GM23338 (cell line): ENCODE data around the gene P2RX4. TPM values are rescaled to one million over a fixed set of nuclear protein-coding genes. Genes with fewer than 3 reads are reported as not detected.

Source experiments
- ATAC-seq: fragments of 200-7000 bp; cut with Tn5 transposase; 3 replicates; pipeline ENCODE4 v1.9.1; 2020
- DNase-seq: peaks from one replicate; pipeline ENCODE4 v3.0.0-alpha.2; 2015; ENCODE audit warnings: low spot score
- H2AFZ ChIP-seq: fragments of 200-600 bp; sonication (generic); 2 replicates; pipeline ENCODE4 v1.8.0; 2016; ENCODE audit warnings: antibody characterized with exemption, mild to moderate bottlenecking, moderate library complexity
- H3F3A ChIP-seq: fragments of 200-600 bp; sonication (generic); replicated peaks from 2 replicates; pipeline ENCODE4 v1.8.0; 2017; ENCODE audit warnings: antibody characterized with exemption, mixed run types, low read depth
- H3K27ac ChIP-seq: fragments of 200-600 bp; sonication (generic); 2 replicates; pipeline ENCODE4 v1.6.1; 2016; ENCODE audit warnings: low read depth
- H3K27me3 ChIP-seq: fragments of 200-600 bp; sonication (generic); 2 replicates; pipeline ENCODE4 v1.8.0; 2016; ENCODE audit warnings: mild to moderate bottlenecking, mixed run types, moderate library complexity; ENCODE audit not compliant: insufficient read depth
- H3K36me3 ChIP-seq: fragments of 200-600 bp; sonication (generic); 2 replicates; pipeline ENCODE4 v1.8.0; 2016; ENCODE audit warnings: mild to moderate bottlenecking; ENCODE audit not compliant: insufficient read depth
- H3K4me1 ChIP-seq: fragments of 200-600 bp; sonication (generic); 2 replicates; pipeline ENCODE4 v1.8.0; 2016; ENCODE audit warnings: mild to moderate bottlenecking, moderate library complexity; ENCODE audit not compliant: insufficient read depth
- H3K4me2 ChIP-seq: fragments of 200-600 bp; sonication (generic); 2 replicates; pipeline ENCODE4 v1.7.1; 2017; ENCODE audit warnings: mixed run types
- H3K4me3 ChIP-seq: fragments of 200-600 bp; sonication (generic); 2 replicates; pipeline ENCODE4 v1.6.1; 2016; ENCODE audit warnings: mixed run types
- H3K79me2 ChIP-seq: fragments of 200-600 bp; sonication (generic); replicated peaks from 2 replicates; pipeline ENCODE4 v1.8.0; 2017; ENCODE audit warnings: mild to moderate bottlenecking; ENCODE audit not compliant: insufficient read depth
- H3K9me2 ChIP-seq: fragments of 200-600 bp; sonication (generic); 2 replicates; pipeline ENCODE4 v1.8.0; 2017; ENCODE audit not compliant: insufficient read depth
- H4K20me1 ChIP-seq: fragments of 200-600 bp; sonication (generic); replicated peaks from 2 replicates; pipeline ENCODE4 v1.8.0; 2017; ENCODE audit warnings: mild to moderate bottlenecking; ENCODE audit not compliant: insufficient read depth
- H3K27ac Mint-ChIP-seq: 2 replicates; pipeline ENCODE4 v1.8.0; 2020; ENCODE audit warnings: inconsistent platforms, mild to moderate bottlenecking, moderate library complexity, mixed read lengths
- H3K27me3 Mint-ChIP-seq: 3 replicates; pipeline ENCODE4 v1.8.0; 2022; ENCODE audit warnings: low read depth, mild to moderate bottlenecking, moderate library complexity, mixed read lengths, inconsistent platforms; ENCODE audit not compliant: insufficient read depth, poor library complexity
- H3K36me3 Mint-ChIP-seq: 3 replicates; pipeline ENCODE4 v1.8.0; 2021; ENCODE audit warnings: low read depth, mild to moderate bottlenecking, inconsistent platforms, moderate library complexity, mixed read lengths
- H3K4me1 Mint-ChIP-seq: 3 replicates; pipeline ENCODE4 v1.8.0; 2020; ENCODE audit warnings: mild to moderate bottlenecking, inconsistent platforms, mixed read lengths
- H3K4me3 Mint-ChIP-seq: 3 replicates; pipeline ENCODE4 v1.8.0; 2021; ENCODE audit warnings: moderate library complexity, mild to moderate bottlenecking, inconsistent platforms, mixed read lengths
- H3K9me3 Mint-ChIP-seq: 3 replicates; pipeline ENCODE4 v1.8.0; 2020; ENCODE audit warnings: moderate library complexity, mild to moderate bottlenecking, inconsistent platforms, mixed read lengths
- EZH2 ChIP-seq: fragments of 200-600 bp; sonication (generic); IDR thresholded peaks from one replicate; pipeline ENCODE4 v1.8.0; 2017; ENCODE audit warnings: antibody characterized with exemption, mild to moderate bottlenecking, low read depth; ENCODE audit not compliant: unreplicated experiment
- EZH2phosphoT487 ChIP-seq: fragments of 200-600 bp; sonication (generic); IDR thresholded peaks from one replicate; pipeline ENCODE4 v1.8.1; 2018; ENCODE audit warnings: antibody characterized with exemption; ENCODE audit not compliant: unreplicated experiment
- NANOG ChIP-seq: IDR thresholded peaks from 2 replicates; pipeline ENCODE4 v1.6.1; 2016; ENCODE audit warnings: antibody characterized with exemption, borderline replicate concordance
- ZNF331 ChIP-seq: fragments of 250-450 bp; sonication (Bioruptor Pico); IDR thresholded peaks from 2 replicates; pipeline ENCODE4 v1.5.0; 2020; ENCODE audit warnings: low read depth, mild to moderate bottlenecking, moderate library complexity
- ZNF462 ChIP-seq: fragments of 250-450 bp; sonication (Bioruptor Pico); IDR thresholded peaks from 2 replicates; pipeline ENCODE4 v1.5.0; 2020; ENCODE audit warnings: mild to moderate bottlenecking, moderate library complexity
- polyA plus RNA-seq: library from polyadenylated mRNA; unstranded; fragments of >200 nt; fragmentation: Nextera tagmentation; extraction: Ambion mirVana; gene quantifications from 2 replicates; pipeline ENCODE4 v1.2.1, GENCODE V29; 2016
- total RNA-seq: library from RNA; depleted of rRNA; stranded (reverse); fragments of >200 nt; shearing (Covaris generic); gene quantifications from 2 replicates; pipeline ENCODE4 v1.2.3, GENCODE V29; 2014
- TF ChIP-seq, protein P1 (sequence below): IDR thresholded peaks from one replicate; pipeline ENCODE4 v1.6.1; 2018; ENCODE audit warnings: antibody characterized with exemption; ENCODE audit not compliant: unreplicated experiment

P2RX4 gene
- total and polyA plus RNA-seq, 2 experiments from 2014 or later = 5.6 to 18.9 TPM

DNA sequence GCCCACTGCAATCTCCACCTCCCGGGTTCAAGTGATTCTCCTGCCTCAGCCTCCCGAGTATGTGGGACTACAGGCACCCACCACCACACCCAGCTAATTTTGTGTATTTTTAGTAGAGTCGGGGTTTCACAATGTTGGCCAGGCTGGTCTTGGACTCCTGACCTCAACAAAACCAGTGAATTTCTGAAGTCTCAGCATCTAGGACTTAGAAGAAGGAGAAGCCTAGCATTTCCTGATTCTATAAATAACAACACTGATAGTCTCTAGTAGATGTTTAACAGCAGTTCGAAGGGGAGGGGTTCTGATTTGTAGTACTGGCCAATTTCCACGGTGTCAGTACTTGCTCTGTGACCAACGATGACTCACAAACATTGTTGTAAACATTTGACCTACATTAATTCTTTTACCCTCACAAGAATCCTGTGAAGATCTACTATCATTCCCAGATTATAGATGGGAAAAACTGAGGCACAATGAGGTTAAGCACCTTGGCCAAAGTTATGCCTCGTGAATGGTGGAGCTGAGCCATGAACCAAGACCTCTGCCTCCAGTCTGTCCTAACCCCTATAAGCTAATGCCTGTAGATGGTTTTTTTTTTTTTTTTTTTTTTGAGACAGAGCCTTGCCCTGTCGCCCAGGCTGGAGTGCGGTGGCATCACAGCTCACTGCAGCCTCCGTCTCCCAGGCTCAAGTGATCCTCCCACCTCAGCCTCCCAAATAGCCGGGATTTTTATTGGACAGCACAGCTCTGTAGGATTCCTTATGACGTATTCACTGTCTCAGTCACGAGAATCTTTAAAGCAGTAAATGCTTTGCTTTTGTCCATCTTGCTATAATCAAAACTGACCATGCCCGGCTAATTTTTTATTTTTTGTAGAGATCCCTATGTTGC is 5.2 kb downstream of the P2RX4 start:
- H2AFZ ChIP-seq = no peak overlapping the region
- H3K9me3 Mint-ChIP-seq = no peaks in the 10 kb centered on the region
- peaks cover 3% of the 10 kb centered on the region; the same call in 1 of the 2 replicates for H3F3A ChIP-seq
- TF ChIP-seq, protein P1, sequence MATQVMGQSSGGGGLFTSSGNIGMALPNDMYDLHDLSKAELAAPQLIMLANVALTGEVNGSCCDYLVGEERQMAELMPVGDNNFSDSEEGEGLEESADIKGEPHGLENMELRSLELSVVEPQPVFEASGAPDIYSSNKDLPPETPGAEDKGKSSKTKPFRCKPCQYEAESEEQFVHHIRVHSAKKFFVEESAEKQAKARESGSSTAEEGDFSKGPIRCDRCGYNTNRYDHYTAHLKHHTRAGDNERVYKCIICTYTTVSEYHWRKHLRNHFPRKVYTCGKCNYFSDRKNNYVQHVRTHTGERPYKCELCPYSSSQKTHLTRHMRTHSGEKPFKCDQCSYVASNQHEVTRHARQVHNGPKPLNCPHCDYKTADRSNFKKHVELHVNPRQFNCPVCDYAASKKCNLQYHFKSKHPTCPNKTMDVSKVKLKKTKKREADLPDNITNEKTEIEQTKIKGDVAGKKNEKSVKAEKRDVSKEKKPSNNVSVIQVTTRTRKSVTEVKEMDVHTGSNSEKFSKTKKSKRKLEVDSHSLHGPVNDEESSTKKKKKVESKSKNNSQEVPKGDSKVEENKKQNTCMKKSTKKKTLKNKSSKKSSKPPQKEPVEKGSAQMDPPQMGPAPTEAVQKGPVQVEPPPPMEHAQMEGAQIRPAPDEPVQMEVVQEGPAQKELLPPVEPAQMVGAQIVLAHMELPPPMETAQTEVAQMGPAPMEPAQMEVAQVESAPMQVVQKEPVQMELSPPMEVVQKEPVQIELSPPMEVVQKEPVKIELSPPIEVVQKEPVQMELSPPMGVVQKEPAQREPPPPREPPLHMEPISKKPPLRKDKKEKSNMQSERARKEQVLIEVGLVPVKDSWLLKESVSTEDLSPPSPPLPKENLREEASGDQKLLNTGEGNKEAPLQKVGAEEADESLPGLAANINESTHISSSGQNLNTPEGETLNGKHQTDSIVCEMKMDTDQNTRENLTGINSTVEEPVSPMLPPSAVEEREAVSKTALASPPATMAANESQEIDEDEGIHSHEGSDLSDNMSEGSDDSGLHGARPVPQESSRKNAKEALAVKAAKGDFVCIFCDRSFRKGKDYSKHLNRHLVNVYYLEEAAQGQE = no peak
- H3K27me3 Mint-ChIP-seq = peaks cover 10% of the 10 kb centered on the region
- H3K27me3 ChIP-seq = no peaks in the 10 kb centered on the region
- no peak overlapping the region for H3K4me2 ChIP-seq
- DNase-seq (no peak), ATAC-seq (no peak)
- no peaks in the 10 kb centered on the region for H3K9me2 ChIP-seq
- peaks cover 6% of the 10 kb centered on the region; the same call in 1 of the 2 replicates for H3K4me1 ChIP-seq
- H3K27ac ChIP-seq = no peak overlapping the region
- H3K27ac Mint-ChIP-seq = no peak overlapping the region
- peaks cover 5% of the 10 kb centered on the region; the same call in 2 of the 3 replicates for H3K4me1 Mint-ChIP-seq
- H3K36me3 Mint-ChIP-seq = no peaks in the 10 kb centered on the region; the same call in 2 of the 3 replicates
- no peak overlapping the region for H3K4me3 Mint-ChIP-seq
- no peak overlapping the region for H3K4me3 ChIP-seq
- H3K36me3 ChIP-seq = no peaks in the 10 kb centered on the region
- H4K20me1 ChIP-seq = no peaks in the 10 kb centered on the region
- no peaks in the 10 kb centered on the region for H3K79me2 ChIP-seq

GRCh38 chr12:121216102-121216501 is 6.2 kb downstream of the P2RX4 start:
- ATAC-seq = no peak
- no peak for DNase-seq
- H3K4me1 Mint-ChIP-seq = peaks cover 2% of the 10 kb centered on the region; the same call in 1 of the 3 replicates
- no peaks in the 10 kb centered on the region; the same call in 2 of the 3 replicates for H3K36me3 Mint-ChIP-seq
- no peaks in the 10 kb centered on the region for H3F3A ChIP-seq
- no peak overlapping the region for H2AFZ ChIP-seq
- no peaks in the 10 kb centered on the region for H3K27me3 ChIP-seq
- peaks cover 7% of the 10 kb centered on the region for H3K27me3 Mint-ChIP-seq
- H3K79me2 ChIP-seq = no peaks in the 10 kb centered on the region
- no peaks in the 10 kb centered on the region for H3K9me3 Mint-ChIP-seq
- peaks cover 4% of the 10 kb centered on the region; the same call in 1 of the 2 replicates for H3K4me1 ChIP-seq
- H3K27ac Mint-ChIP-seq = no peak overlapping the region
- H3K4me3 Mint-ChIP-seq = no peak overlapping the region
- H4K20me1 ChIP-seq = no peaks in the 10 kb centered on the region
- no peaks in the 10 kb centered on the region for H3K9me2 ChIP-seq
- TF ChIP-seq EZH2phosphoT487 = no peak
- TF ChIP-seq ZNF462 (CRISPR knock-in tag) = no peak
- TF ChIP-seq NANOG = no peak
- no peak for TF ChIP-seq ZNF331 (CRISPR knock-in tag)
- TF ChIP-seq EZH2 = no peak
- no peak overlapping the region for H3K4me3 ChIP-seq
- no peak overlapping the region for H3K27ac ChIP-seq
- H3K36me3 ChIP-seq = no peaks in the 10 kb centered on the region
- H3K4me2 ChIP-seq = no peak overlapping the region
